GM19351 (cell line): Measurements from ENCODE around the gene LIPI.
"Not testable (repeated sequence)": the region's sequence is repeated elsewhere in the genome, so short reads cannot be mapped to it uniquely, and the experiment has no call there.

ENCODE experiments used
- ATAC-seq: cut with Tn5 transposase; IDR thresholded peaks from one replicate; pipeline ENCODE4 v1.9.1; 2021; ENCODE audit warnings: mild to moderate bottlenecking, moderate library complexity; ENCODE audit not compliant: unreplicated experiment

The LIPI gene

DNA sequence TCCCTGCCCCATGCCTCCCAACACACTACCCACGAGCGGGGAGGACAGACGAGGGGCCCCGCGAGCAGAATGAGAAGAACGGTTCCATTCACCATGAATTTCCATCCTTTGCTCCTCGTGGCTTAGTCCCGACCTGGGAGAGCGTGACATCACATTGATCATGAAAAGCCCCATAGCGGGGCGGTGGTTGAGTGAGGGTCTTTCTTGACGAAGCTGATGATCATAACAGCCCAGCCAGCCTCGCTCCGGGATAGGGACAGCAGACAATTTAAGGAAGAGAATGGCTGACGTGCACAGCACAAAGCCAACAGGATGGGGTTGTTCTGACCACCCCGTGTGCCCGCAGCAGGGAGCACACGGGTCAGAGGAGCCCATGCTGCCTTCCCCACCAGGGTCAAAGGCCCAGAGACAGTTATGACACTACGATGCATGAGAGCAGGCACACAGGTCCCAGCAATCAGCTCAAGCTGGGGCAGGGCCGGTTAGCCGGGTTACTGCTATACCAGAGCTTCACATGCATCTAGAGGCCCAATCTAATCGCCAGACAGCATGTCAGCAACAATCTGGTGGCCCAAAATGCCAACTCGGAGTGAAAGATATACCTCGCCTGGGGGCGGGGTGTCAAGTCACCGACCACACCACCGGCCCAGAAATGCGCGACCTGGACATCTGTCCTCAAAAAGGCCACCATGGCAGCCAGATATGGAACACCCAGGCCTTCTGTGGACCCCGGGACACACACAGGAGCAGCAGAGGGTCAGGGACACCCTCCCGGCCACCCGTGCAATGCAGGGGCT lies 135.2 kb downstream of the LIPI start:
- ATAC-seq: no peak

GRCh38 chr21:14074177-14074576 lies 136.6 kb downstream of the LIPI start:
- ATAC-seq: no peak

GRCh38 chr21:14073615-14074014 lies 137.1 kb downstream of the LIPI start:
- no peak for ATAC-seq

DNA sequence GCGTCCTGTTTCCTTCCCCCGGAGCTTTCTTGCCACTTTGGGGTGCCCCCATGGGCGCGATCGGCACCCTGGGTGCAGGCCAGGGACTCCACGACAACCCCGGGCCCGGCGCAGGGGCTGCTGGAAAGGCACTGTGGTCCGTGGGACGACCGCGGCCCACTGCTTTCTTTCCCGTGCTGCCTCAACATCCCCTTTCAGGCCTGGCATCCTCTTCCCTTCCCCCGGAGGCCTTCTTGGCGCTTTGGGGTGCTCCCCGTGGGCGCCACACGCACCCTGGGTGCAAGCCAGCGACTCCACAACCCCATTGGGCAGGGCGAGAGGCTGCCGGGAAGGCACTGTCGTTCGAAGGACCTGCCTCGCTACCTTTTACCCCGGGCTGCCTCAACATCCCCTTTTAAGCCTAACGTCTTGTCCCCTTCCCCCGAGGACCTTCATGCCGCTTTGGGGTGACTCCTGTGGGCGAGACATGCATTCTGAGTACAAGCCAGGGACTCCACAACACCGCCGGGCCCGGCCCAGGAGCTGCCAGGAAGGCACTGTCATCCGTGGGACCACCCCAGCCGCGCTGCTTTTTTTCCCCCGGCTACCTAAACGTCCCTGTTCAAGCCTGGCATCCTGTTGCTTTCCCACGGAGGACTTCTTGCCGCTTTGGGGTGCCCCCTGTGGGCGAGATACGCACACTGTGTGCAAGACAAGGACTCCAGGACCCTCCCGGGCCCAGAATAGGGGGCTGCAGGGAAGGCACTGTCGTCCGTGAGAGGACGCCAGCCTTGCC lies 137.8 kb downstream of the LIPI start:
- ATAC-seq: no peak

- no peak for ATAC-seq
Observed at GRCh38 chr21:14071902-14072734, 138.6 kb downstream of the LIPI start.

DNA sequence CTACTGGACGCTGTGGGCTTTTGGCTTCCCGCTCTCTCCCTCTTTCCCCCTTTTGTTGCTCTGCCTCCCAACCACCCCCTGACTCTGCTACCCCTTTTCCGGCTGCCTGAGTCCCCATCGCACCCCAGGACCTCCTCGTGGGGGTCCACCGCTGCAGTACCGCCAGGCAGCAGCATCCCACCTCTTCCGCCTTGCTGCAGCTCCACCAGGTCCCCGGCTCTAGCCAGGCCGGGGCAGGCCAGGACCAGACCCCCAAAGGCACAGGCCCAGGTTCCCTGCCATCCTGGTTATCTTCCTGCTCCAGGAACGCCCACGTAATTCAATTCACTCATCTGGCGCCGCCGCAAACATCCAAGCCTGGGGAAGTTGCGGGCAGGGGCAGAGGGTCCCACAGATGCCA lies 139.8 kb downstream of the LIPI start:
- no peak for ATAC-seq

DNA sequence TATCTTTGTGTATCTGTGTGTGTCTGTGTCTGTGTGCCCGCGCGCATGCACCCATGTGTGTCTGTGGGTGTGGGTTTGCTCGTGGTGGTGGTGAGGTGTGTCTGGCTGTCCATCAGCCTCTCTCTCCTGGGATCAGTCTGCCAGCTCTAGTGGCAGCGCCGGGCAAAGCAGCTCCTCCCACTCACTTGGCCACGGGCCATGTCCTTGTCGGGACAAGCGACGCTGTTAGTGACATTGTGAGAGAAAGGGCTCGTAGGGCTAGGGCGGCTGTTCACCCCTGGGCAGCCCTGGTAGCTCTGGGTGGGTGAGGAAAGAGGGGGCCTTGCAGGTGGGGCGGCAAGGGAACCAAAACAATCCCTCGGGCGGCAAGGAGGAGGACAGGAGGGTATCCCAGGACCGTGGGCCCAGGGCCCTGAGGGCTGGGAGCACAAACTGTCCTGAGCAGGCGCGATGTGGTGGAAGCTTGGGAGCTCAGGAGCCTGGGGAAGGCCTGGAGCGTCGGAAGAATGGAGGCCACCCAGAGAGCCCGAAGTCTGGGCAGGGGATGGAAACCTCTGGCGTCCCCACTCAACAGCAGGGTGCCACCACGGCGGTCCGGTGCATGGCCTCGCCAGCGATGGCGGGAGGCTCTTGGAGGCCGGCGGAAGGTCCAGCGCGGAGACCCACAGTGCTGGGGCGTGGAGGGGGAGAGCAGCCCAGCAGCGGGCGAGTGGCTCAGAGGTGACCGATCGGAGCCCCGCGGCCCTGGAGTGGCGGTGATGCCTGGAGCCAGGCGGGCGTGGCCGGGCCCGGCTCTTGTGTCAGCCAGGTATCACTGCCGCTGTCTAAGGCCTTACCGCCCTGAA lies 140.5 kb downstream of the LIPI start:
- ATAC-seq: no peak

DNA sequence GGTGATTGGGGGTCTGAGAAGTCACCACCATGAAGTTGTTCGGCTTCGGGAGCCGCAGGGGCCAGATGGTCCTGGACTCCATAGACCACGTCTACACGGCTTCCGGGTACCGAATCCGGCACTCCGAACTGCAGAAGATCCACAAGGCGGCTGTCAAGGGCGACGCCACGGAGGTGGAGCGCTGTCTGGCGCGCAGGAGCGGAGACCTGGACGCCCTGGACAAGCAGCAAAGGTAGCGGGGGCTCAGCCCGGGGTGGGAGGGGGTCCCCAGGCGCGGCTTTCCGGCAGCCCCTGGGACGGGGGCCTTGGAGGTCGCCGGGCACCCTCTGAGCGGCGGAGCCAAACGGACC lies 146.5 kb downstream of the LIPI start:
- no peak for ATAC-seq

GRCh38 chr21:14063620-14064295 lies 147.0 kb downstream of the LIPI start:
- ATAC-seq: not testable (repeated sequence)

GRCh38 chr21:14062684-14063083 lies 148.1 kb downstream of the LIPI start:
- not testable (repeated sequence) for ATAC-seq

DNA sequence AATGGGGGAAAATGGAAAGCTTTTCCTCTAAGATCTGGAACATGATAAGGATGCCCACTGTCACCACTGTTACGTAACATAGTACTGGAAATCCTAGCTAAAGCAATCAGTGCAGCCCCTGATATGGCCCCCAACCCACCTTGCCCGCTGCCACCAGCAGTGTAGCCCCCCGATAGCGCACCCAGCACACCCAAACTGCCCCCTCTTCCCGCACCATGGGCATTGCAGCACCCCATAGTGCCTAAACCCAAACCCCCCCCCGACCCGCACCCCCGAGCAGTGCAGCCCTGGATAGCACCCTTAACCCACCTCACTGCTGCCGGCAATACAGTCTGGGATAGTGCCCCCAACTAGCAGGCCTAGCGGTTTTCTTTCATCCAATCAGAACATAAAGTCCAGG lies 148.9 kb downstream of the LIPI start:
- ATAC-seq: not testable (repeated sequence)

- not testable (repeated sequence) for ATAC-seq
Observed at GRCh38 chr21:14058995-14059627, 151.6 kb downstream of the LIPI start.
